PFSK-1 (cell line): ENCODE results near the gene FCRL5. TPM values are rescaled to one million over a fixed set of nuclear protein-coding genes. Genes with fewer than 3 reads are reported as not detected.

Experiments used
- FOXP2 ChIP-seq: optimal IDR thresholded peaks from 2 replicates; pipeline ENCODE3; 2011; ENCODE audit warnings: borderline replicate concordance, control low read depth, inconsistent platforms; ENCODE audit not compliant: insufficient read depth; ENCODE audit errors: extremely low read length, extremely low read depth
- POLR2AphosphoS5 ChIP-seq: IDR thresholded peaks from 2 replicates; pipeline ENCODE4 v1.6.1; 2012; ENCODE audit warnings: low read depth, mild to moderate bottlenecking, control low read depth, low read length, moderate library complexity
- REST ChIP-seq, 2 experiments: IDR thresholded peaks; 2 replicates each; pipeline versions ENCODE4 v1.6.1 to v1.8.0; 2011 to 2012; ENCODE audit warnings: low read depth in 2 of 2, low read length in 2 of 2, control low read depth in 1 of 2, inconsistent platforms in 1 of 2, mild to moderate bottlenecking in 1 of 2, moderate library complexity in 1 of 2; ENCODE audit not compliant: insufficient read depth in 1 of 2
- SIN3A ChIP-seq: IDR thresholded peaks from 2 replicates; pipeline ENCODE4 v1.6.1; 2012; ENCODE audit warnings: mild to moderate bottlenecking, low read length, moderate library complexity, borderline replicate concordance; ENCODE audit not compliant: insufficient read depth
- TAF1 ChIP-seq: IDR thresholded peaks from 2 replicates; pipeline ENCODE4 v1.6.1; 2012; ENCODE audit warnings: low read length, control low read depth, borderline replicate concordance; ENCODE audit not compliant: insufficient read depth
- polyA plus RNA-seq: library from polyadenylated mRNA; unstranded; fragments of >200 nt; gene quantifications from one replicate; pipeline ENCODE4 v1.2.1, GENCODE V29; 2012; ENCODE audit warnings: low read depth, missing spikeins; ENCODE audit not compliant: insufficient read length

The FCRL5 gene
- polyA plus RNA-seq: not detected

- TF ChIP-seq REST (IDR thresholded peaks at IDR 0.05; ENCODE audit: insufficient read depth in 1 of 2, low read depth in 2 of 2, low read length in 2 of 2): no peak
- no peak for TF ChIP-seq TAF1
- TF ChIP-seq POLR2AphosphoS5: no peak
- no peak for TF ChIP-seq SIN3A
- TF ChIP-seq FOXP2: no peak
These were observed at the start of gene FCRL5 for GRCh38 chr1:157551694-157552693. Gene FCRL5, minus strand, starts transcription at chr1:157552515. Its CDS starts 153 bp downstream, at chr1:157552362.

- TF ChIP-seq SIN3A (no peak), REST (IDR thresholded peaks at IDR 0.05; ENCODE audit: insufficient read depth in 1 of 2, low read depth in 2 of 2, low read length in 2 of 2) (no peak), TAF1 (no peak), POLR2AphosphoS5 (no peak), FOXP2 (no peak)
These were observed 47.9 kb upstream of the FCRL5 start for GRCh38 chr1:157600236-157600635.

- TF ChIP-seq REST (IDR thresholded peaks at IDR 0.05; ENCODE audit: insufficient read depth in 1 of 2, low read depth in 2 of 2, low read length in 2 of 2) (no peak), SIN3A (no peak), POLR2AphosphoS5 (no peak), TAF1 (no peak), FOXP2 (no peak)
These were observed 45.8 kb upstream of the FCRL5 start, which contains the start of gene FCRL4 for GRCh38 chr1:157597959-157598667. Gene FCRL4, minus strand, starts transcription at chr1:157598085. Its CDS starts 141 bp downstream, at chr1:157597944.

- TF ChIP-seq SIN3A (no peak), FOXP2 (no peak), TAF1 (no peak), POLR2AphosphoS5 (no peak), REST (IDR thresholded peaks at IDR 0.05; ENCODE audit: insufficient read depth in 1 of 2, low read depth in 2 of 2, low read length in 2 of 2) (no peak)
These were observed 44.1 kb upstream of the FCRL5 start for GRCh38 chr1:157596384-157596783.
